Endodermal cell (in vitro differentiated cells): ENCODE measurements around the gene UGT1A1. TPM values are rescaled to one million over a fixed set of nuclear protein-coding genes. Genes with fewer than 3 reads are reported as not detected.

ENCODE experiments used
- DNase-seq: peaks from one replicate; pipeline ENCODE4 v3.0.0-alpha.2; 2017
- H3K27ac ChIP-seq: 2 replicates; pipeline ENCODE4 v1.5.1; 2013; ENCODE audit warnings: mild to moderate bottlenecking, low read depth, low read length, moderate library complexity
- H3K27me3 ChIP-seq: 2 replicates; pipeline ENCODE4 v1.6.1; 2013; ENCODE audit warnings: mild to moderate bottlenecking, low read length, moderate library complexity; ENCODE audit not compliant: insufficient read depth, control insufficient read depth, poor library complexity, severe bottlenecking
- H3K36me3 ChIP-seq: 2 replicates; pipeline ENCODE4 v1.7.0; 2013; ENCODE audit warnings: mild to moderate bottlenecking, low read length, moderate library complexity; ENCODE audit not compliant: control insufficient read depth, insufficient read depth
- H3K4me1 ChIP-seq: one replicate; pipeline ENCODE4 v1.7.0; 2013; ENCODE audit warnings: low read length; ENCODE audit not compliant: control insufficient read depth, insufficient read depth
- H3K4me3 ChIP-seq: 2 replicates; pipeline ENCODE4 v1.5.1; 2013; ENCODE audit warnings: mild to moderate bottlenecking, low read length, moderate library complexity
- H3K9ac ChIP-seq: 2 replicates; pipeline ENCODE4 v1.6.1; 2013; ENCODE audit warnings: mild to moderate bottlenecking, low read length, moderate library complexity; ENCODE audit not compliant: poor library complexity, severe bottlenecking; ENCODE audit errors: extremely low read depth
- H3K9me3 ChIP-seq: 2 replicates; pipeline ENCODE4 v1.6.1; 2013; ENCODE audit warnings: mild to moderate bottlenecking, low read length, moderate library complexity; ENCODE audit not compliant: control insufficient read depth
- H3K27ac Mint-ChIP-seq: 2 replicates; pipeline ENCODE4 v1.8.0; 2020; ENCODE audit warnings: mixed read lengths
- H3K27me3 Mint-ChIP-seq: 2 replicates; pipeline ENCODE4 v1.8.0; 2021; ENCODE audit warnings: mild to moderate bottlenecking, mixed read lengths; ENCODE audit not compliant: insufficient read depth
- H3K36me3 Mint-ChIP-seq: 2 replicates; pipeline ENCODE4 v1.8.0; 2020; ENCODE audit warnings: low read depth, mixed read lengths
- H3K4me1 Mint-ChIP-seq: 2 replicates; pipeline ENCODE4 v1.8.0; 2020; ENCODE audit warnings: mixed read lengths
- H3K4me3 Mint-ChIP-seq: 2 replicates; pipeline ENCODE4 v1.8.0; 2020; ENCODE audit warnings: mild to moderate bottlenecking, moderate library complexity, mixed read lengths
- H3K9me3 Mint-ChIP-seq: 2 replicates; pipeline ENCODE4 v1.8.0; 2020; ENCODE audit warnings: mild to moderate bottlenecking, mixed read lengths
- CTCF ChIP-seq: fragments of 200-600 bp; sonication (generic); conservative IDR thresholded peaks from 2 replicates; pipeline ENCODE4 v1.5.0; 2021; ENCODE audit warnings: antibody characterized with exemption, mild to moderate bottlenecking
- WGBS, 2 experiments: methylation state at CpG; one replicate each; pipeline versions ENCODE4 v1.1.5 to v1.1.7; 2013; ENCODE audit warnings: missing lambda C conversion rate in 2 of 2, mixed read lengths in 1 of 2; ENCODE audit not compliant: insufficient coverage in 1 of 2, insufficient read length in 1 of 2; 5-methylcytosine and 5-hydroxymethylcytosine counted together
- total RNA-seq, 2 donors: library from RNA; stranded (reverse); fragmentation: NEBNext Ultra II Directional in 1 of 2; extraction: Animal tissue kit (Norgen Biotek cat#: 25700) in 1 of 2; gene quantifications; 2 replicates in 1 of 2; 3 replicates in 1 of 2; pipeline ENCODE4 v1.2.1, GENCODE V29; 2021

The UGT1A1 gene
- total RNA-seq, 2 donors from 2014 or later = not detected

GRCh38 chr2:233769260-233769659 lies 9.2 kb downstream of the UGT1A1 start:
- no peak overlapping the region for H3K9ac ChIP-seq
- 88 to 93% methylated on average over 9 of the region's 9 CpGs for WGBS, 2 experiments
- Mint-ChIP-seq H3K36me3 (no peaks in the 10 kb centered on the region), H3K27ac (no peak overlapping the region), H3K27me3 (no peaks in the 10 kb centered on the region), H3K4me1 (no peaks in the 10 kb centered on the region), H3K4me3 (no peak overlapping the region), H3K9me3 (peaks cover 5% of the 10 kb centered on the region)
- H3K4me1 ChIP-seq = no peaks in the 10 kb centered on the region
- H3K9me3 ChIP-seq = no peaks in the 10 kb centered on the region
- no peak overlapping the region for H3K4me3 ChIP-seq
- no peak overlapping the region for H3K27ac ChIP-seq
- H3K36me3 ChIP-seq = no peaks in the 10 kb centered on the region
- no peak for TF ChIP-seq CTCF
- DNase-seq = no peak
- peaks cover 3% of the 10 kb centered on the region for H3K27me3 ChIP-seq

- Mint-ChIP-seq H3K4me3 (no peak overlapping the region), H3K36me3 (no peaks in the 10 kb centered on the region), H3K4me1 (no peaks in the 10 kb centered on the region), H3K9me3 (peaks cover 26% of the 10 kb centered on the region), H3K27me3 (no peaks in the 10 kb centered on the region), H3K27ac (no peak overlapping the region)
- Histone ChIP-seq H3K4me3 (no peak overlapping the region), H3K9ac (no peak overlapping the region), H3K27ac (no peak overlapping the region), H3K4me1 (no peaks in the 10 kb centered on the region), H3K27me3 (no peaks in the 10 kb centered on the region), H3K9me3 (peaks cover 10% of the 10 kb centered on the region), H3K36me3 (no peaks in the 10 kb centered on the region)
- no peak for TF ChIP-seq CTCF
- DNase-seq = no peak
- WGBS, 2 experiments = 92 to 96% methylated on average over 11 to 16 of the region's 16 CpGs
These were observed 12.1 kb downstream of the UGT1A1 start for GRCh38 chr2:233772153-233772552.

- Histone ChIP-seq H3K27me3 (no peaks in the 10 kb centered on the region), H3K27ac (no peak overlapping the region), H3K9me3 (peaks cover 10% of the 10 kb centered on the region), H3K4me3 (no peak overlapping the region), H3K36me3 (no peaks in the 10 kb centered on the region), H3K4me1 (no peaks in the 10 kb centered on the region), H3K9ac (no peak overlapping the region)
- Mint-ChIP-seq H3K9me3 (peaks cover 28% of the 10 kb centered on the region), H3K4me3 (no peak overlapping the region), H3K36me3 (no peaks in the 10 kb centered on the region), H3K4me1 (no peaks in the 10 kb centered on the region), H3K27me3 (no peaks in the 10 kb centered on the region), H3K27ac (no peak overlapping the region)
- 76 to 80% methylated on average over 4 to 5 of the region's 5 CpGs for WGBS, 2 experiments
- no peak for DNase-seq
- TF ChIP-seq CTCF = no peak
These were observed 12.5 kb downstream of the UGT1A1 start for GRCh38 chr2:233772583-233772982.
